IPS-18c (cell line): ENCODE results near the gene APOBEC3G.

Experiments
- H3K4me3 ChIP-seq: 2 replicates; pipeline ENCODE4 v1.7.0; 2013; ENCODE audit warnings: low read depth, mild to moderate bottlenecking, low read length, moderate library complexity; ENCODE audit not compliant: insufficient read depth
- H3K9me3 ChIP-seq: one replicate; pipeline ENCODE4 v1.6.1; 2013; ENCODE audit warnings: mild to moderate bottlenecking, low read length, moderate library complexity; ENCODE audit not compliant: control insufficient read depth, insufficient read depth

Gene APOBEC3G

DNA sequence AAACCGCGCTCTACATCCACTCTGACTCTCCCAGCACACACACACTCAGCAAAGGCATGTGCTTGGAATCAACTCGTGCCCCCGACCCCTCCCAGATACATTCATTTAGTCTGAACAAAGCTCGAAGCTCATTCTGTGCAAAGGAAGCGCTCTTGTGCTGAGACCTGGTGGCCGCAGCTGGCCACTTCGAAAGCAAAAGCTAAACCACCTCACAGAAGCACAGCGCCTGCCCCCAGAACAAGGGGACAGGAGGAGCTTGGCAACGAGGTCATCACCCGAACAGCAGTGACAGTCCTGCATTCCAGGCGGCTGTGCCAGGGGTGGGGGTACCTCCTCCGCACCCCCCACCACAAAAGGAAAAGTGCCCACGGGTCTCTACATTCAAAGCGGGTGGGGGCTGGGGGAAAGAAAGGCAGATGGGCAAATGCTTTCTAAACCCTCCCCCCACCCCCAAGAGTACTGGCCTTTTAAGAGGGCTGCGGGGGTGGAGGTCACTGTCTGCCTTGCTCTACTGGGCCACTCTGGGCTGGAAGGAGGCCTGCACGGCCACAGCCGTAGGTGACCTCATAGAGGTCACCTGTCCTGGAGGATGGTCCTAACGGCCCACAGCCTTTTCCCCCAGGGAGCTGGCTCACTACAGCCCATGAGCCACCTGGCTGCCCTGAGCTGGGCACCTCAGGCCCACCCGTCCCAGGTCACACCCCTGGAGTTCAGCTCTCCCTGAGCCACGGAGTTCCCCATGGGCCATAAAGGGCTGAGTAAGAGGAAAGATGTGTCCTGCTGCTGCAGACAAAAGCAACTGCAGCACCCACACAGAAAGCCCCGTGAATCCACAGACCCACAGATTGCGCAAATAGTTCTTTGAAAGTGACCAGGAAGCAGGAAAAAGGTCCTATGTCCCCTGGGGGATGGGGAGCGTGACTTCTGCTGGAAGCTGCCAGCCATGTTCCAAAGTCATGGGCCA is 54.1 kb downstream of the APOBEC3G start:
- H3K4me3 ChIP-seq: no peak overlapping the region
- no peaks in the 10 kb centered on the region for H3K9me3 ChIP-seq

DNA sequence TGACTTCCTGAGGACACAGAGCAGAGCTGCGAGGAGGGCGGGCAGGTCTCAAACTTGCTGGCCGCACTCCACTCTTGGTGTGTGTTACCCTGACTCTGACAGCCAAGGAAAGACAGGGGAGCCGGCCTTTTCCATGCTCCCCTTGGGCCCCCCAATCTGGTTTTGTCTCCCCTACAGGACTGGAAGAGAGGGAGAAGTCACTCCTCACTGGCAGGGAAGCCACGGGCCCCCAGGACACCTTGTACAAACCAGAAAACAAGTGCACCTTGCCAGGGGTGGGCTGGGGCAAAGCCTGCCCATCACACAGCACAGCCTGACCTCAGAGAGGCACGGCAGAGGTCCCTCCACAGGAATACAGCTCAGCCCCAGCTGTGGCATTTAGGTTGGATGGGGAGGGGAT is 55.2 kb downstream of the APOBEC3G start:
- H3K9me3 ChIP-seq: no peaks in the 10 kb centered on the region
- no peak overlapping the region for H3K4me3 ChIP-seq

DNA sequence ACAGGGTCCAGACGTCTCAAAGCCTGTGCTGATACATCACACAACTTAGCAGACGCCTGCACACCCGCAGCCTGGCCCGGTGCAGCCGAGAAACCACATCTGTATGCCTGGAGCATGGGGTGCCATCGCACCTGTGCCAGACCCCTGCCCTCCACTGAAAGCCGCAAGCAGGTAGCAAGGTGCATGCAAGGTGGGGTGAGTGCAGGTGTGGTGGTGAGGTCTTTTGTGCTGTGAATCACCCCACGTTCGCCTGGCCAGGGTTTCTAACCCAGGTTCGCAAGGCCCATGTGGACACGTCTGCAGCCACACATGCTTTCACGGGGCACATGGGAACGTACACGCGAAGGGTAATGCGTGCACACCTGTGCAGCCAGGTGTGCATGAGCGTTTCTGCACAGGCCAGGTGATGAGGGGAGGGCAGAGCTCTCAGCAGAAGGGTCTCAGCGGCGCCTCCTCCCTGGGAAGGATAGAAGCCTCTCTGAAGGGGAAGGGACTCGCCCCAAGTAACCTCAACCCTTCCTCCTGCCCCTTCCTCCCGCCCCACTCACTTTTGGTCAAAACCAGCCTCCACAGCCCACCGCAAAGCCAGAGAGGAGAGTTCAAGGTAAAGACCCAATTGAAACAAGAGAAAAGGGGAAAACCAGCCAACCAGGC is 55.9 kb downstream of the APOBEC3G start:
- Histone ChIP-seq H3K4me3 (no peak overlapping the region), H3K9me3 (no peaks in the 10 kb centered on the region)

DNA sequence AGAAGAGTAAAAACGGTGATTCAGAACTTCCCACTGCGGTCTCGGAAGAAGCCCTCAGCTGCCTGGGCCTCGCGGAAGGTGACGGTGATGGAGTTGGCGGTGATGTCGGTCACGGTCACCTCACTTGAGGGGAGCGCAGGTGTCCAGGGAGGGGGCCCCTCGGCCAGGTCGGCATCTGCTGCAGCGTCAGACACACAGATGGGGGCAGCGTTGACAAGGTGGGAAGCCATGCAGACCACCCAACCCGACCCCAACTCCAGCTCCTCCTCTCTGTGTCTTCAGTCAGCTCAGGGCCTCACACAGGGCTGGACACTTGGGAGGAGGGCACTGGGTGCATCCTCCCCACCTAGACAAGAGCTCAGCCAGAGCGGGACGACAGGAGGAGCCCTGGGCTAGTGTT is 56.8 kb downstream of the APOBEC3G start:
- Histone ChIP-seq H3K9me3 (no peaks in the 10 kb centered on the region), H3K4me3 (no peak overlapping the region)

DNA sequence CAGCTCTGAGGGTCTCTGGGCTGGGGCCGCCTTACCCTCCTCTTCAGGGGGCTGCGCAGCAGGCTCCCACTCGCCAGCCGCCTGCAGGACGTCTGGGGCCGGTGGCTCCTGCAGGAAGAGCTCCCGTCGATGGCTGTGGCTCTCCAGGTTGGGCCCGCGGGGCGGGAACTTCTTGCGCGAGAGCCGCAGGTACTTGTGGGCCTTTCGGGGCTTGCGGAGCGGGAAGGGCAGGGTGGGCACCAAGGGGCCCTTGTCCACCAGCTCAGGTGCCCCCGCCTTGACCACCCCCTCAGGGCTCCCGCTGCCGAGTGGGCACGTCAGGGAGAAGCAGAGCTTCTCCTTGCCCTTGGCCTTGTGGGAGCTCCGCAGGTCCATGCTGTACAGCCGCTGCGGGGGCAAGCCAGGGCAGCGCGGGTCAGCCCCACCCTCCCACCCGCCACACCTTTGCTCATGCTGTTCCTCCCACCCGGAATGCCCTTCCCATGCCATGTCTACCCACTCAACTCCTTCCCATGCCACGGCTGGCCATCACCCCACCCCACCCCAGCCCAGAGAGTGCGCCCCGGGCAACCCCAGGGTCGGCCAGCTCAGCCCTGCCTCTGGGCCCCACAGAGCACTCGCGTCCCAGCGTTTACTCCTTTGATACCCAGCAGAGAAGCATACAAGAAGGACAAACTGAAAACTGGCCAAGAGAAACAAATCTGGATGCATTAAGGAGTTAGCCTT is 57.5 kb downstream of the APOBEC3G start:
- Histone ChIP-seq H3K9me3 (no peaks in the 10 kb centered on the region), H3K4me3 (no peak overlapping the region)

DNA sequence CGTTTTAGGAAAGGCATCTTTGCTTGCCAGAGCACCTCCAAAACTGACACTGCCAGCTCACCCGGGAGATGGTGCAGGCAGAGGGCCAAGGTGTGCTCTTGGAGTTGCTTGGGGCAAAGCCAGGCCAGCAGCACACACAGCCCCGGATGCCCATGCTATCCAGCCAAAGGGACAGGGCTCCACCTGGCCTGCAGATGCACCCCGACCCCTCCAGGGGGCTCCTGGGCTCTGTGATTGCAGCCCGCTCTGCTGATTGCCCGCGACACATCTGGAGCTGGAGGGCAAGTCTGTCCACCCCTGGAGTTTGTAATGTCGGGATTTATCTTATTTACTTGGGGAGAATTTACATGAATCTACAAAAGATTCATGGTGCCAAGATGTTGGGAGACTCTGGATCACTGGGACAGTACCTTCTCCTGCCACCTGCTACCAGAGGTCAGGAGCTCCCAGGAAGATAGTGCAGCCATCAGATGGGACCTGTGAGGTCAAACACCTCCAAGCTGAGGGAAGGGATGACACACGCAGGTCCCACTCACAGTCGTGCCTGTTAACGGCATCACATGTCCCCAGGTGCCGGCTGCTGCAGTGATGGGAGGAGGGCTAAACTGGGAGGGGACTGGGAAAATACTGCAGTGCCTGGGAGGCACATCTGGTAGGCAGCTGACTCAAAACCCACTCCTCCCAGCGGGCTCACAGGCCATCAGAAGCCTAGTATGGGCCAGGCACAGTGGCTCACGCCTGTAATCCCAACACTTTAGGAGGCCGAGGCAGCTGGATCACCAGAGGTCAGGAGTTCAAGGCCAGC is 58.2 kb downstream of the APOBEC3G start:
- no peak overlapping the region for H3K4me3 ChIP-seq

DNA sequence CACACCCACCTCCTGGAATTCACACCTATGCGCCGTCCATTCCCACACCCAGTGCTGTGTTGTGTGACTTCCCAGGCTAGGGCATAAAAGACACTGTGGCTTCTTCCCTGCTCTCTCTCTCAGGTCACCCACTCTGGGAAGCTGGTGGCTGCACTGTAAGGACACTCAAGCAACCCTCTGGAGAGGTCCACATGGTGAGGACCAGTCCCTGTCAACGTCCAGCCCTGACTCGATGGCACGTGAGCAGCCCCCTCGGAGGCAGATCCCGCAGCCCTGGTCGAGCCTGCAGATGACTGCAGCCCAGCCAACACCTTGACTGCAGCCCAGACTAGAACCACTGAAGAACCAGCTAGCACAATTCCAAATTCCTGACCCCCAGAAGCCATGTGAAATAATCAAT is 59.2 kb downstream of the APOBEC3G start:
- Histone ChIP-seq H3K4me3 (no peak overlapping the region), H3K9me3 (peaks cover 2% of the 10 kb centered on the region)

More for the DNA sequence above, 58.2 kb downstream of the APOBEC3G start:
- no peaks in the 10 kb centered on the region for H3K9me3 ChIP-seq
